HG03575 (cell line): ENCODE results near the gene RHBG.
"Not testable (repeated sequence)": the region's sequence is repeated elsewhere in the genome, so short reads cannot be mapped to it uniquely, and the experiment has no call there.

Experiments used
- ATAC-seq: cut with Tn5 transposase; IDR thresholded peaks from one replicate; pipeline ENCODE4 v1.9.1; 2021; ENCODE audit not compliant: unreplicated experiment, insufficient number of reproducible peaks, low FRiP score; ENCODE audit errors: extremely low read depth

RHBG gene

DNA sequence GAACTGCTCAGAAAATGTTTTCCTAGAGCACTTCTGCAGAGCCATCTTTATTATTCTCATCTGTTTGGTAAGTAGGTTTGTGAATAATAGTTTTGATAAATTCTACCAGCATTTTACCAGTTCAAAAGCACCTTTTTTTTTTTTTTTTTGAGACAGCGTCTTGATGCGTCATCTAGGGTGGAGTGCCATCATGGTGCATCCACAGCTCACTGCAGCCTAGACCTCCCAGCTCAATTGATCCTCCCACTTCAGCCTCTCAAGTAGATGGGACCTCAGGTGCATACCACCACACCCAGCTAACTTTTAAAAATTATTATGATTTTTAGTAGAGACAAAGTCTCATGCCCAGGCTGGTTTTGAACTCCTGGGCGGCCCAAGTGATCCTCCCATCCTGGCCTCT is 9.8 kb upstream of the RHBG start:
- no peak for ATAC-seq

GRCh38 chr1:156359973-156360372 is 9.0 kb upstream of the RHBG start:
- no peak for ATAC-seq

DNA sequence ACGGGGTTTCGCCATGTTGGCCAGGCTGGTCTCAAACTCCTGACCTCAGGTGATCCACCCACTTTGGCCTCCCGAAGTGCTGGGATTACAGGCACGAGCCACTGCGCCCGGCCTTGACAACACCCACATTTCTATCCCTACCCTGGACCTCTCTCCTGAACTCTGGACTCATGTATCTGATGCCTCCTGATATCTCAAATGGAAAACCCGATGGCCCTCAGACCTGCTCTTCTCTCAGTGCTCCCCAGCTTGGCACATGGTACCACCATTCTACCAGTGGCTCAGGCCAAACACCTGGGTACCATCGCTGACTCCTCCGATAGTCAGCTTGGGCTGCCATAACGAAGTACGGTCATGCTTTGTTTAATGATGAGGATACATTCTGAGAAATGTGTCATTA is 8.5 kb upstream of the RHBG start:
- no peak for ATAC-seq

- no peak for ATAC-seq
Measured at GRCh38 chr1:156365754-156366153, 3.3 kb upstream of the RHBG start.

DNA sequence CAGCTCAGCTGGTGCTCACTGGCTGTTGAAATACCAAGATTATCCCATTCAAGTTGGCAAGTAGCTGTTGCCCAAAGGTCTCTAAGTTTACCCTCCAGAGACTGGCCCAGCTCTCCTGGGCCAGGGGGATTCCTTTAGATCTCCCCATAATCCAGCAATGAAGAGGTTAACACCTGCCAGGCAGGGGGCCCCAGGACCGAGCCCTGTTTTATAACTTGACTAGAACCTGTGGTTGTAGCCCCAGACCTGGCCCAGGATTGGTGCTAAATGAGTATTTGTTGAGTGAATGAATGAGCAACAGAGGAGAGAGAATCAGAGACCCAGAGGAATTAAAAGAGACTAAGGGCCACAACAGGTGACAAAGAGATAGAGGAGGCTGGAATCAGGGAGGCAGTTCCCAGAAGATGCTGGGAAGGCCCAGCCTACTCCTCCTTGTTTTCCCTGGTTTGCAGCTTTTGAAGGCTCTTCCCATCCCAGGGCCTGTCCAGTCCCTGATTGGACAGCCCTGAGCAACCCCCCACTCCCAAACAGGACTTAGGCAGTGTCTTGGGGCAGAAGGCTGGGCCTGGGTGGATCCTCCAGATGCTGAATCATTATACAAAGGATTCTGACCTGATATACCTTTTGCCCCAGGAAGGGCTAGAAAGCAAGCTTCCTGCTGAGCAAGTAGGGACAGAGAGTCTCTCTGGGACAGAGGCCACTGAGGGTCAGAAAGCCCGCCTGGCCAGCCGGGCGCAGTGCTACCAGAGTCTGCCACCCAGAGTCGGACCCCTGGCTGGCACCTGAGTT is 2.4 kb upstream of the RHBG start:
- ATAC-seq = no peak

DNA sequence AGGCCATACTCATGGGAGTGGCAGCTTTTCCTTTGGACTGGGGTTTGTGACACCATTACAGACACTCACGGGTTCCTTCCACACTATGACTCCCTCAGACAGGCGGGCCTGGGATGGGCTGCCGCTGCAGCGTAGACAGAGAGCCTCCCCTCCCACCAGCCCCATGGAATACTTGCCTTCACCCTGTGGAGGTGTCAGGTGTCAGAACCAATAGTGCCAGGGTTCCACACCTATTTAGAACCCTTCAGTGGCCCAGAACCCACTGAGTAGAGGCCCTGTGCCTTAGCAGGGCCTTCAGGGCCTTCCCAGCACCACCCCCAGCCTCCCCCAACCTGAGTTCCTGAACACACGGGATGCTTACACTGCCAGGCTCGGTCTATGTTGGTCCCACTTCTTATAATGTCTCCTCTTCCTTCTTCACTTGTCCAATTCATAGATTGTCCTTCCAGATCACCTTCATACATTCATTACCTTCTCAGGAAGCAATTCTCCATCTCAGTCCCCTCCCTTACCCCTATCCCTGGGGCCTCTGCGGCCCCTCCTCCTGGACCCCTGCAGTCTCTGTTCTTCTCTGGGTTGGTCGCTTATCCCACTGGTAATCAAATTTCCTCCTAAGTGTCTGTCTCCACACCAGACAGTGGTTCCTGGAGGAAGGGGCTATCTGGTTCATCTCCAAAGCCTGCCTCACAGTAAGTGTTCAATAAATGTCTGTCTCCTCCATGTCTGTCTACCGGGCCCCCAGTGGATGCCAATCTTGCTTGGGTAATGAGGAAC is 1.4 kb upstream of the RHBG start:
- no peak for ATAC-seq

DNA sequence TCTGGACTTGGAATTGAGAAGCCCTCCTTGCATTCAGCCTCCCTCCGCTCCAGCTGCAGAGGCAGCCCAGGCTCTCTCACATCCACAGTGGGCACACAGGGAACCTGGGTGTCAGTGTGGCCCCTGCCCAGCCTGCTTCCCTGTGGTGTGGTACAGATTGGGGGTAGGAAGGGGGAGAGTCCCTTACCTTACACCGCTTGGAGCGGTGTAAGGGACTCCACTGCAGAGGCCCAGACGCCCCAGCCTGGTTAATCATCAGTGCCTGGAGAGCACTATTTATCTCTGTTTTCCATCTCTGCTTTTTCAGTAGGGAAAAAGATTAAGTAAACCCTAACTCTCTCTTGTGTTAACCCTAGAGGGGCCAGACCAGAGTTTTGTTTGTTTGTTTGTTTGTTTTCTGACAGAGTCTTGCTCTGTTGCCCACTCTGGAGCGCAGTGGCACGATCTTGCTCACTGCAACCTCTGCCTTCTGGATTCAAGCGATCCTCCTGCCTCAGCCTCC is 803 bp upstream of the RHBG start:
- ATAC-seq = no peak

- ATAC-seq = not testable (repeated sequence)
Measured at GRCh38 chr1:156369685-156370286, 775 bp downstream of the RHBG start.

- ATAC-seq = no peak
Measured at GRCh38 chr1:156371553-156372264, 2.7 kb downstream of the RHBG start.

GRCh38 chr1:156372265-156372586 is 3.2 kb downstream of the RHBG start:
- ATAC-seq = no peak

GRCh38 chr1:156372876-156373275 is 3.9 kb downstream of the RHBG start:
- ATAC-seq = no peak

DNA sequence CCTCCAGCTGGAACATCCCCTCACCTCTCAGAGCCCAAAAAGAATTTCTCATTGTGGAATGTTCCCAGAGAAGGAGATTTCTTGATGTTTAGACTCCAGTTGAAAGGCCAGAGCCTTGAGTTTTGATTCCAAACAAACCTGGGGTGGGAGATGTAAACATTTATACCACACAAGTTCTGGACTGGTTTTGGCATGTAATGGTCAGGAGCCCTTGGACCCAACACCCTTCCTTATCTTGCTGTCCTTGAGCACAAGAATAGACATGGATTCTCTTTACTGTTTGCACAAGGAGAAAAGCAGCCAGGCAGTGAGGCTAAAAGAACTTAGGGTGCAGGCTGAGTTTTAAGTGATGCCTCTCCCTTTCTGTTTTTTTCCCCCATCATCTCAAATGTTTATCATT is 4.5 kb downstream of the RHBG start:
- ATAC-seq = no peak

DNA sequence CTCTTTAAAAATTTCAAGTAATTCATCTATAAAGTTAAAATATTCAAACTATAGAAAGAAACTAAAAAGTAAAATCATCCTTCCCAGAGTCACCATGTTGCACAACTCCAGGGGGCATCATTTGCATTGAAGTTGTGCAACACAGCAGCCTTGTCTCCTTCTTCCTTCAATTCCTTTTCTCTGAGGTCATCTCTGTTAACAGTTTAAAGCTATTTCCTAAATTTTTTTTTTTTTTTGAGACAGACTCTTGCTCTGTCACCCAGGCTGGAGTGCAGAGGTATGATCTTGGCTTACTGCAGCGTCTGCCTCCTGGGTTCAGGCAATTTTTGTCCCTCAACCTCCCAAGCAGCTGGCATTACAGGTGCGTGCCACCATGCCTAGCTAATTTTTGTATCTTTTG is 7.1 kb downstream of the RHBG start:
- no peak for ATAC-seq

DNA sequence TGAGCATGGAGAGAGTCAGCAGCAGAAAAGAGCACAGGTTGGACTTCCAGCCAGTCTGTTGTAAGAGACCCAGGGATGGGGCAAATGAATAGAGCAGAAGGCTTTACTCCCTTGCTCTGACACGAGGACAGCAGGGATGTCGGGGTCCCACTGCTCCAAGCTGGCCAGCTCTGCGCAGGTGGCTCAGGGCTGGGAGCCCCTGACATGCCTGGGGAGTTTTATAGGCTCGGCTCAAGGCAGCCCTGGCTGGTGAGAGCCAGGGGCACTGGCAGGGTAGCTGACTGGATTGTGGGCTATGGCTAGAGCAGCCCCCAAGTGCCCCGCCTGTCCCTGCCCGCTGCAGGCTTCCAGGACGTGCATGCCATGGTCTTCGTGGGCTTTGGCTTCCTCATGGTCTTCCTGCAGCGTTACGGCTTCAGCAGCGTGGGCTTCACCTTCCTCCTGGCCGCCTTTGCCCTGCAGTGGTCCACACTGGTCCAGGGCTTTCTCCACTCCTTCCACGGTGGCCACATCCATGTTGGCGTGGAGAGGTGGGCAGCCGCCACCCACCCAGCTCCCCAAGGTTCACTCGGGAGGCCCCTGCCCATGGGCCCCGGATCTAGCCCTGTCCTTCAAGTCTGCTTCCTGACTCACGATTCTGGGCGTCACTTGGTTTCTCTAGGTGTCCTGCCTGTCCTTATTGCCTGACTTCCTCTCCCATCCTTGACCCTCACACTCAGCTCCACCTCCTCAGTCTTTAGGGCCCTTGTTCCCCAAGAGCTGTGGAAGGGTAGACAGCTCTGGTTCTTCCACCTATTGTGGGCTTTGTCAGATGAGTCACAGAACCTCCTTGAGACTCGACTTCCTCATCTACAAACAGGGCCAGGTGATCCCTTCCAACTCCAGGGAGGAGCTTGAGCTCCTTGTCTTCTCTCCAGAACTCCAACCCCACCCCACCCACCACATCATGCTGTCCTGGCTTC is 8.2 kb downstream of the RHBG start:
- no peak for ATAC-seq

DNA sequence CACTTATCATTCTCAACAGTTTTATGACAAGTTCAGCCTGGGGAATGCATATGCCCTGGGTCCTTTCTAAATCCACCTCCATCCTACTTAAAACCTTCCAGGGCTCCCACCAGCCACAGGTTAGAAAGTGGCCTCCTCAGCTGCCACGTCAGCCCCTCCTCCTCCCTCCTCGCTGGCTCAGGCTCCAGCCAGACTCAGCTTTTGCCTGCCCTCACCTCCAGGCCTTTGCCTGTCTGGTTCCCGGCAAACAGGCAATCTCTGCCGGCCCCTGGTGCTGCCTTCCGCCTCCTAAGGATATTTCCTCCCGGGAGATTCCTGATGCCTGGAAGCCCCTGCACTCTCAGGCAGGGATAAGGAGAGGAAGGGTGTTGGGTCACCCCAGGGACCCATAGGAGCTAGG is 9.5 kb downstream of the RHBG start:
- ATAC-seq = no peak

DNA sequence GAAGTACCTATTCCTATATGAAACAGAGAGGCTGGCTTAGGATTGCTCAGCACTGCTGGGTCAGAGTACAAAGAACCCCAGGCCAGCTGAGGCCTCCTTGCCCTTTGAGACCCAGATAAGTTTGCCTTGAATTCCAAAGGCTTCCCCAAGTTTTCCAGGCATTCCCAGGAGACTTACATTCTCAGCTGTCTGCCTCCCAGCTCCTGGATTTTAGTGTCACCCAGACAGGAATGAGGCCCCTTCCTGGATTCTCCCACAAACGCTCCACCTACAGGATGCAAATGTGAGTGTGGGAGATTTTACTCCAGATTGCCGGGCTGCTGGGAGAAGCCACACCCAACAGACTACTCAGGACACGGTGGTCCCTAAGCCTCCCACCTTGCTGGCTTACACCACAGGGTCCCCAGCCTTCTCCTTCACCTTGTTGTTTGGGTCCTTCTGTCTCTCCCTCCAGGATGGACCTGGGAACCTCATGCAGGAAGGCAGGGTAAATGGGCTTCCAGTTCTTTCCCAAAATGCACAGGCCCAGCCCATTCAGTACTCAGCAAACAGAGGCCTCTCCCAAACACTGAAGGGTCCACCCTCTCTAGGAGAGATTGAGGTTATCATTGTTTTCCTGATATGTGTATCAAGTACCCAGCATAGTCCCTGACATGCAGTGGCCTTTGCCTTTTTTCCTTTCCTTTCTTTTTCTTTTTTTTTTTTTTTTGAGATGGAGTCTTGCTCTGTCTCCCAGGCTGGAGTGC is 10.6 kb downstream of the RHBG start:
- no peak for ATAC-seq

- ATAC-seq = no peak
Measured at GRCh38 chr1:156382561-156382960, 13.6 kb downstream of the RHBG start.

DNA sequence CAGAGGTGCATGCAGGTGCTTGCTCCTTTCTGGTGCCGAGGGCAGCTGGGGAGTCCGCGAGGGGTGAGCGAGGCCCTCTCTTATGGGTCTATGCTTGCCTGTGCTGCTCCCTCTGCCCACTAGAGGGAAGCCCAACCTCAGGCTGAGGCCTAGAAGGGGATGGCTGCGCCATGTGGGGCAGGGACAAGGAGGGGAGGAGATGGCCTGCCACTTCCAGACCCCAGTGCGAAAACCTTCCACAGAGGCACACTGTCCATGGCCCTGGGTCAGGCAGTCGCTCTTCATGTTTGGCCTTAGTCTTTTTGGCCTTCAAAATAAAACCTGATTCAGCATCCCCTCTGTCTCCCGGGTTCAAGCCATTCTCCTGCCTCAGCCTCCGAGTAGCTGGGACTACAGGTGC is 14.0 kb downstream of the RHBG start:
- ATAC-seq = no peak
